ENCODE measurements around the gene AXL. TPM values are rescaled to one million over a fixed set of nuclear protein-coding genes. Genes with fewer than 3 reads are reported as not detected.

The AXL gene
- total RNA-seq, 1 experiment from 2014 or later, result 128 TPM

DNA sequence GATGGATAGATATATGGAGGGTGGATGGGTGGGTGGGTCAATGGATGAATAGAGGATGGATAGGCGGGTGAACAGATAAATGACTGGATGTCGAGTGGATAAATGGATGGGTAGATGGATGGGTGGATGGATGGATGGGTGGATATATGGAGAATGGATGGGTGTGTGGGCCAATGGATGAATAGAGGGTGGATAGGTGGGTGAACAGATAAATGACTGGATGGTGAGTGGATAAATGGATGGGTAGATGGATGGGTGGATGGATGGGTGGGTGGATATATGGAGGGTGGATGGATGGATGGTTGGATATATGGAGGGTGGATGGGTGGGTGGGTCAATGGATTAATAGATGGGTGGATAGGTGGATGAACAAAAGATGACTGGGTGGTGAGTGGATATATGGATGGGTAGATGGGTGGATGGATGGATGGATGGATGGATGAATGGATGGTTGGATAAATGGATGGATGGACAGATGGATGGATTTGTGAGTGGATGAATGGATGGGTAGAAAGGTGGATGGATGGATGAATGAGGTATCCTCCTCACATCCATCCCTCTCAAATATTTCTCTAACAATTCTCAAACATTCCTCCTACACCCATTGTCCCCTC, 21.0 kb downstream of the AXL start:
- Histone ChIP-seq H3K9me3 (ENCODE audit: control insufficient read depth, insufficient read depth, low read depth, low read length) (no peaks in the 10 kb centered on the region), H3K4me1 (ENCODE audit: control insufficient read depth, insufficient read depth, low read length) (no peaks in the 10 kb centered on the region), H3K27me3 (ENCODE audit: control insufficient read depth, insufficient read depth, low read length) (no peaks in the 10 kb centered on the region), H3K27ac (ENCODE audit: low read length) (no peak overlapping the region), H3K36me3 (ENCODE audit: control insufficient read depth, insufficient read depth, low read length) (no peaks in the 10 kb centered on the region), H3K4me3 (ENCODE audit: low read depth in 2 of 2, low read length in 2 of 2) (no peak overlapping the region)
- no TSS peak for BruUV-seq (replicated peaks)
- TF ChIP-seq TCF7L2 (IDR thresholded peaks at IDR 0.05; ENCODE audit: low read depth, low read length) (no peak), SIN3A (IDR thresholded peaks at IDR 0.05; ENCODE audit: borderline replicate concordance, insufficient read depth, low read depth, low read length) (no peak), POLR2AphosphoS5 (IDR thresholded peaks at IDR 0.05; ENCODE audit: low read depth, low read length) (0 out of 2 replicates have a peak, but pooled peaks have one; percentile 33)
- TF ChIP-seq, protein P1, sequence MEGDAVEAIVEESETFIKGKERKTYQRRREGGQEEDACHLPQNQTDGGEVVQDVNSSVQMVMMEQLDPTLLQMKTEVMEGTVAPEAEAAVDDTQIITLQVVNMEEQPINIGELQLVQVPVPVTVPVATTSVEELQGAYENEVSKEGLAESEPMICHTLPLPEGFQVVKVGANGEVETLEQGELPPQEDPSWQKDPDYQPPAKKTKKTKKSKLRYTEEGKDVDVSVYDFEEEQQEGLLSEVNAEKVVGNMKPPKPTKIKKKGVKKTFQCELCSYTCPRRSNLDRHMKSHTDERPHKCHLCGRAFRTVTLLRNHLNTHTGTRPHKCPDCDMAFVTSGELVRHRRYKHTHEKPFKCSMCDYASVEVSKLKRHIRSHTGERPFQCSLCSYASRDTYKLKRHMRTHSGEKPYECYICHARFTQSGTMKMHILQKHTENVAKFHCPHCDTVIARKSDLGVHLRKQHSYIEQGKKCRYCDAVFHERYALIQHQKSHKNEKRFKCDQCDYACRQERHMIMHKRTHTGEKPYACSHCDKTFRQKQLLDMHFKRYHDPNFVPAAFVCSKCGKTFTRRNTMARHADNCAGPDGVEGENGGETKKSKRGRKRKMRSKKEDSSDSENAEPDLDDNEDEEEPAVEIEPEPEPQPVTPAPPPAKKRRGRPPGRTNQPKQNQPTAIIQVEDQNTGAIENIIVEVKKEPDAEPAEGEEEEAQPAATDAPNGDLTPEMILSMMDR (IDR thresholded peaks at IDR 0.05), result no peak
- TF ChIP-seq, protein P2, sequence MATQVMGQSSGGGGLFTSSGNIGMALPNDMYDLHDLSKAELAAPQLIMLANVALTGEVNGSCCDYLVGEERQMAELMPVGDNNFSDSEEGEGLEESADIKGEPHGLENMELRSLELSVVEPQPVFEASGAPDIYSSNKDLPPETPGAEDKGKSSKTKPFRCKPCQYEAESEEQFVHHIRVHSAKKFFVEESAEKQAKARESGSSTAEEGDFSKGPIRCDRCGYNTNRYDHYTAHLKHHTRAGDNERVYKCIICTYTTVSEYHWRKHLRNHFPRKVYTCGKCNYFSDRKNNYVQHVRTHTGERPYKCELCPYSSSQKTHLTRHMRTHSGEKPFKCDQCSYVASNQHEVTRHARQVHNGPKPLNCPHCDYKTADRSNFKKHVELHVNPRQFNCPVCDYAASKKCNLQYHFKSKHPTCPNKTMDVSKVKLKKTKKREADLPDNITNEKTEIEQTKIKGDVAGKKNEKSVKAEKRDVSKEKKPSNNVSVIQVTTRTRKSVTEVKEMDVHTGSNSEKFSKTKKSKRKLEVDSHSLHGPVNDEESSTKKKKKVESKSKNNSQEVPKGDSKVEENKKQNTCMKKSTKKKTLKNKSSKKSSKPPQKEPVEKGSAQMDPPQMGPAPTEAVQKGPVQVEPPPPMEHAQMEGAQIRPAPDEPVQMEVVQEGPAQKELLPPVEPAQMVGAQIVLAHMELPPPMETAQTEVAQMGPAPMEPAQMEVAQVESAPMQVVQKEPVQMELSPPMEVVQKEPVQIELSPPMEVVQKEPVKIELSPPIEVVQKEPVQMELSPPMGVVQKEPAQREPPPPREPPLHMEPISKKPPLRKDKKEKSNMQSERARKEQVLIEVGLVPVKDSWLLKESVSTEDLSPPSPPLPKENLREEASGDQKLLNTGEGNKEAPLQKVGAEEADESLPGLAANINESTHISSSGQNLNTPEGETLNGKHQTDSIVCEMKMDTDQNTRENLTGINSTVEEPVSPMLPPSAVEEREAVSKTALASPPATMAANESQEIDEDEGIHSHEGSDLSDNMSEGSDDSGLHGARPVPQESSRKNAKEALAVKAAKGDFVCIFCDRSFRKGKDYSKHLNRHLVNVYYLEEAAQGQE (IDR thresholded peaks at IDR 0.05; ENCODE audit: insufficient read depth in 1 of 2, low read depth in 2 of 2, low read length in 1 of 2), result no peak
- in situ Hi-C loops (cut with HindIII; ENCODE audit: low pct_unique_long_range_greater_than_20kb, low sequenced_read_pairs) (no loop called here), intact Hi-C loops (cut with micrococcal nuclease; ENCODE audit: unreplicated experiment) (no loop called here)
- CTCF ChIA-PET, result no interaction called here
- no peak for ATAC-seq
- POLR2A ChIA-PET, result no interaction called here
- no peak for DNase-seq (ENCODE audit: low read depth, low spot score)

DNA sequence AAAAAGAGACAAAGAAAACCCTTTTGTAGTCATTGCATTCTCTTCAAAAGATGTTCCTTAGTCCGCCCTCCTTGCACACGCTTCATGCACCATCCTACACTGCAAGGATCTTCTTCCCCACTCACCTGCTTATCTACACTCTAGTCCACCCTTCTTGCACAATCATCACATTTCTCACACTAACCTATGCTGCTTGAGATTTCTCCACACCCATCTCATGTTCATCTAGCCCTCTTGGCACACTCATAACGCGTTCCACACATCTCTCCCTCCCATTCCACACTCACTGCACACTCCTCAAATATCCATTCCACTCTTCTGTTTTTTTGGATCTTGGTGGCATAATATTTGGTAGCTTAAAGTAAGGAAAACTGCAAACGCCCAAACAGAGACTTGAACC, 22.8 kb downstream of the AXL start:
- ChIA-PET CTCF (no interaction called here), POLR2A (no interaction called here)
- no peaks in the 10 kb centered on the region for H3K4me1 ChIP-seq (ENCODE audit: control insufficient read depth, insufficient read depth, low read length)
- H3K9me3 ChIP-seq (ENCODE audit: control insufficient read depth, insufficient read depth, low read depth, low read length), result no peaks in the 10 kb centered on the region
- no peaks in the 10 kb centered on the region for H3K36me3 ChIP-seq (ENCODE audit: control insufficient read depth, insufficient read depth, low read length)
- no peak overlapping the region for H3K4me3 ChIP-seq (ENCODE audit: low read depth in 2 of 2, low read length in 2 of 2)
- H3K27ac ChIP-seq (ENCODE audit: low read length), result no peak overlapping the region
- intact Hi-C loops (cut with micrococcal nuclease; ENCODE audit: unreplicated experiment) (no loop called here), in situ Hi-C loops (cut with HindIII; ENCODE audit: low pct_unique_long_range_greater_than_20kb, low sequenced_read_pairs) (no loop called here)
- TSS peak; percentile 58 for BruUV-seq (replicated peaks)
- no peak for DNase-seq (ENCODE audit: low read depth, low spot score)
- no peak for ATAC-seq
- TF ChIP-seq POLR2AphosphoS5 (IDR thresholded peaks at IDR 0.05; ENCODE audit: low read depth, low read length) (no peak), SIN3A (IDR thresholded peaks at IDR 0.05; ENCODE audit: borderline replicate concordance, insufficient read depth, low read depth, low read length) (no peak), TCF7L2 (IDR thresholded peaks at IDR 0.05; ENCODE audit: low read depth, low read length) (no peak)
- TF ChIP-seq, protein P1 (IDR thresholded peaks at IDR 0.05), result no peak
- TF ChIP-seq, protein P2 (IDR thresholded peaks at IDR 0.05; ENCODE audit: insufficient read depth in 1 of 2, low read depth in 2 of 2, low read length in 1 of 2), result no peak
- no peaks in the 10 kb centered on the region for H3K27me3 ChIP-seq (ENCODE audit: control insufficient read depth, insufficient read depth, low read length)

Data from Panc1 (cell line).